H7 (cell line): ENCODE measurements around the gene SLX4IP. TPM values are rescaled to one million over a fixed set of nuclear protein-coding genes. Genes with fewer than 3 reads are reported as not detected.

Experiments used
- DNase-seq: peaks from one replicate; pipeline ENCODE4 v3.0.0; 2012
- H3K27me3 ChIP-seq: 2 replicates; pipeline ENCODE4 v1.6.0; 2011; ENCODE audit warnings: mild to moderate bottlenecking, low read length; ENCODE audit not compliant: control insufficient read depth, insufficient read depth
- H3K36me3 ChIP-seq: replicated peaks from 2 replicates; pipeline ENCODE4 v1.5.1; 2011; ENCODE audit warnings: low read length; ENCODE audit not compliant: control insufficient read depth, insufficient read depth
- H3K4me3 ChIP-seq: 2 replicates; pipeline ENCODE4 v1.5.1; 2011; ENCODE audit warnings: low read depth, mild to moderate bottlenecking, control low read depth, low read length, moderate library complexity; ENCODE audit not compliant: insufficient read depth
- total RNA-seq: library from RNA; depleted of rRNA; stranded (reverse); fragments of >200 nt; shearing (Covaris generic); gene quantifications from 2 replicates; pipeline ENCODE4 v1.2.3, GENCODE V29; 2014

The SLX4IP gene
- total RNA-seq, 1 experiment from 2014 or later: 3.9 TPM

DNA sequence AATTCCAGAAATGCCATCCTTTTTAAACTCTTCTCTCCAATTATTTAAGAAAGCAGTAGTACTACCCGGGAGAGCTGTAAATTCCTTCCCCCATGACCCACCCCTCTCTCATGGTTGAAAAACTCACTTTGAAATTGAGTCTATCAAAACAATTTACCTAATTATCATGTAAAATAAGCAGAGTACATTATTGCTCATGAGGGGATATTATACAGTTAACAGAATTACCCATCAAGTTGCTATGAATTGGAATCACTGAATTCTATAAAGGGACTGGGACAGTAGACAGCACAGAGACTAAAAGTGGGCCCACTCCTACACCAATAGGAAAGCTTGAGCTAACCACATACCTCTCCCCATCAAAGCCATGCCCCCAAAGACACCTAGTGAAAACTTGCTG is 222.3 kb downstream of the SLX4IP start:
- peaks cover 16% of the 10 kb centered on the region for H3K36me3 ChIP-seq
- no peak for DNase-seq
- H3K27me3 ChIP-seq: no peaks in the 10 kb centered on the region
- H3K4me3 ChIP-seq: no peak overlapping the region

DNA sequence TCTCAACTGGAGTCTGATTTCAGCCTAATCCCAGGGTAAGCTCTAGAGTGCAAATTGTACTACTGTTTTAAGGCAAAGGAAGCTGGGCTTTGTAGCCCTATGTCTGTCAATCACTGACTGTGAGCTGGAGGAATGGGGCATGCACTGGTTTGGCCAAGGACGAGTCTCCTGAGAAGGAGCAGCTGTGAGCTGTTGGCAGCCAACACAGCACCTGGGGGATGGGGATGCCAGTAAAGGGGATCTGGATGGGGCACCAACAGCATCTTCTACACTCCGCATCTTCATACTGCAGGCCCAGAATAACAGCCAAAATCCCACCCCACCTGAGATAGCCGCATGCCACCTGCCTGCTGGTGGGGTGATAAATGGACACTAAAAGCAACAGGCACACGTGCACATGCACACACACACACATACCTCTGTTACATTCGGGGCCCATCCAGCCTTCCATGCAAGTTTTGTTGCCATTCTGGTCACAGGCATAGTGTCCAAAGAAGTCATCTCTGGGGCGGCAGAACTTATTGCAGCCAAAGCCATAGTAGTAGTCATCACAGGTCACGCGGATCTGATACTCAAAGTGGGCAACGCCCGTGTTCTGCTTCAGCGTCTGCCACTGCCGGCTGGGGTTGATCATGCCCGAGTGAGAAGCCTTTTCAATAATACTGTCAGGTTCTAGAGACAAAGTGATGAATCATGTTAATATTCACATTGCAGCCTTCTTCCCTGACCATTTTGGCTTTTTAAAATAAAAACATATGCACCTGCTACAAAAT is 223.1 kb downstream of the SLX4IP start:
- Histone ChIP-seq H3K36me3 (peaks cover 17% of the 10 kb centered on the region), H3K4me3 (no peak overlapping the region), H3K27me3 (no peaks in the 10 kb centered on the region)
- DNase-seq: no peak

DNA sequence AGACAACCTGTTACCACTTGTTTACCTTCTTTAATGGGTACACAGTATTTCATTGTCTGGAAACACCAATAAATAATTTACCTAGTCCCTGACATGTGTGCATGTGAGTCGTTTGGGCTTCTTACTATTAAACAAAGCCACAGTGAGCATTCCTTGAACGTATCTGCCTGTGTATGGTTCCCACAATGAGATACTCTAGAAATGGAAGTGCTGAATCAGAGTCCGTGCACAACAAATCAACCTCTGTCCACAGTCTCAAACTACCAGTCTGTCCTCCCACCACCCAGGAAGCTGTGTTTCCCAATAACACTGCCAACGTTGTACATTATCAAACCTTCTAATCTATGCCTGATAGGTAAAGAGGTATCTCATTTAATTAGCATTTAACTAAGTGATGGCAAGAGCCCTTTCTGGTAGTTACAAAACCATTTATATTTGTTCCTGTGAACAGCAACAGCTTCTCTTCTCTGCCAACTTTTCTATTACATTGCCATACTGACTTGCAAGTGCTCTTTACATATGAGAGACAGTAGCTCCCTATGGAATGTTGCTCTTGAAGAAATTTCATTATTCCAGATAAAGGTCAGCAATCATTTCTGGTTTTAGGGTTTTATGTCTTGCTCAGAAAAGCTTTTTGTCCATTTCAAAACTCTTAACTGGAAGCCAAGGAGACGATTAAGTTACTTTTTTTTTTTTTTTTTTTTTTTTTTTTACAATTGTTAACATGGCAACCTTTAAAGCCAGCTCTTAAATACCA is 223.9 kb downstream of the SLX4IP start:
- peaks cover 17% of the 10 kb centered on the region for H3K36me3 ChIP-seq
- H3K27me3 ChIP-seq: no peaks in the 10 kb centered on the region
- DNase-seq: no peak
- no peak overlapping the region for H3K4me3 ChIP-seq

GRCh38 chr20:10659651-10660601 is 224.8 kb downstream of the SLX4IP start:
- peaks cover 17% of the 10 kb centered on the region for H3K36me3 ChIP-seq
- DNase-seq: no peak
- H3K27me3 ChIP-seq: no peaks in the 10 kb centered on the region
- no peak overlapping the region for H3K4me3 ChIP-seq

DNA sequence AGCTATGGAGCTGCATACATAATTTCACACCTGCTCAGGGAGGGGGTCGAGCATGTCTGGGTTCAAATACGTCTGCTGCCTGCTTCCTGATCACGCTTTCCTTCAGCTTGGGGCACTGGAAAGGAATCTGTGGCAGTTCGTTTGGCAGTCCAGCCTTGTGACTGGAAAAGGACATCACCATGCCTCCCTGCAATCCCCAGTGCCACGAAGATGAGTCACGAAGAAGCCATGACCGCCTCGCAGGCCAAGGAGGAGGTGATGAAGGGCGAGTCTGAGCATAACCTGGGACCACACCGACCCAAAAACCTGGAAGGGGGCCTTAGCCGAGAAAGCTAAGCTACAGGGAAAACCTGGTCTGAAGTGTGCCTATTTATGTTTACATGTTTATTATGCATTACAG is 225.6 kb downstream of the SLX4IP start:
- no peaks in the 10 kb centered on the region for H3K27me3 ChIP-seq
- DNase-seq: no peak
- H3K4me3 ChIP-seq: no peak overlapping the region
- H3K36me3 ChIP-seq: peaks cover 17% of the 10 kb centered on the region

GRCh38 chr20:10661261-10661660 is 226.2 kb downstream of the SLX4IP start:
- peaks cover 17% of the 10 kb centered on the region for H3K36me3 ChIP-seq
- no peaks in the 10 kb centered on the region for H3K27me3 ChIP-seq
- H3K4me3 ChIP-seq: no peak overlapping the region
- DNase-seq: no peak

DNA sequence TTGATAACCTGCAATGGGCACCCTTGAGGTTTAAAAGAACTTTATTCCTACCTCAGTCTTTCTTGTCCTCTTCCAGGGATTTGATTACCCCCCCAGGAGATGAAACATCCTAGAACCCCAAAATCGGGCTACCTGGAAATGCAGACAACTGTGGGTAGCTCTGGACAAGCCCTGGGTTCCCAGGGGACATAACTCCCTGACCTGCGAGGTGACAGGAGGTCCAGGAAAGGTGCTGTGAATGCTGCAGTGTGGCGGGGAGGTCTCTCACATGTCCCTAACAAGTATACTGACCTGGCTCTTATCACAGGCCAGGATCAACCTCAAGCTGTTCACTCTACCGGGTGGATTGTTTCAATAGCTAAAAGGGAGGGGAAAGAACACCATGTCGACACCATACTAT is 227.0 kb downstream of the SLX4IP start:
- Histone ChIP-seq H3K36me3 (peaks cover 13% of the 10 kb centered on the region), H3K4me3 (no peak overlapping the region), H3K27me3 (no peaks in the 10 kb centered on the region)
- DNase-seq: no peak

GRCh38 chr20:10662661-10663458 is 227.8 kb downstream of the SLX4IP start:
- Histone ChIP-seq H3K27me3 (no peaks in the 10 kb centered on the region), H3K36me3 (peaks cover 12% of the 10 kb centered on the region), H3K4me3 (no peak overlapping the region)
- DNase-seq: no peak

- H3K27me3 ChIP-seq: no peaks in the 10 kb centered on the region
- no peak for DNase-seq
- peaks cover 7% of the 10 kb centered on the region for H3K36me3 ChIP-seq
- no peak overlapping the region for H3K4me3 ChIP-seq
Measured at GRCh38 chr20:10663756-10664155, 228.7 kb downstream of the SLX4IP start.

GRCh38 chr20:10665027-10665561 is 230.0 kb downstream of the SLX4IP start:
- no peak for DNase-seq
- no peak overlapping the region for H3K4me3 ChIP-seq
- H3K27me3 ChIP-seq: no peaks in the 10 kb centered on the region
- peaks cover 9% of the 10 kb centered on the region for H3K36me3 ChIP-seq

- DNase-seq: no peak
- Histone ChIP-seq H3K36me3 (peaks cover 9% of the 10 kb centered on the region), H3K27me3 (no peaks in the 10 kb centered on the region), H3K4me3 (no peak overlapping the region)
Measured at GRCh38 chr20:10665791-10666190, 230.7 kb downstream of the SLX4IP start.

GRCh38 chr20:10666221-10667076 is 231.3 kb downstream of the SLX4IP start:
- Histone ChIP-seq H3K36me3 (peaks cover 6% of the 10 kb centered on the region), H3K27me3 (peaks cover under 1% of the 10 kb centered on the region; the same call in 1 of the 2 replicates), H3K4me3 (no peak overlapping the region)
- no peak for DNase-seq

DNA sequence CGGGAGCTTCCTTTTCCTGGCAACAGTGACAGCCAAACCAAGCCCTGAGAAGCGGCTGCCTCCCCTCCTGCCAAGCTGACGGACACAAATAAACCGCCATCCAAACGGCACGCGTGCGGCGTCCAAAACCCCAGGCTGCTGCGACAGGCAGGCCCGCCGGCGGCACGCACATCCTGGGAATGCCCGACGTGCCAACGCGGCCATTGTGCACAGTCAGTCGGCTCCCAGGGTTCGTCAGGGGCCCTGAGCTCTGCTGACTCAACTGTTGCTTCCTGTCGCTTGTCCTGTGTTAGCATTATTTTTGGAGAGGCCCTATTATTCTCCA is 231.9 kb downstream of the SLX4IP start:
- no peak for DNase-seq
- H3K4me3 ChIP-seq: no peak overlapping the region
- H3K36me3 ChIP-seq: peaks cover 4% of the 10 kb centered on the region
- H3K27me3 ChIP-seq: peaks cover 2% of the 10 kb centered on the region; the same call in 1 of the 2 replicates
